IMR-90 (cell line): ENCODE results near the gene ADGRG7. TPM values are rescaled to one million over a fixed set of nuclear protein-coding genes. Genes with fewer than 3 reads are reported as not detected.

Source experiments
- ATAC-seq: fragments of 200-7000 bp; cut with Tn5 transposase; 2 replicates; pipeline ENCODE4 v1.9.1; 2020; ENCODE audit warnings: low read depth, mild to moderate bottlenecking, moderate library complexity
- BruUV-seq: library from RNA; stranded (reverse); fragments of 400-500 nt; replicated peaks from 2 replicates; lab custom pipeline; 2021; lab: Mats Ljungman, UMichigan
- CTCF ChIA-PET: fragments of 300-600 bp; formaldehyde crosslinking; extraction: SDS; loops from one replicate; lab custom pipeline; 2021; ENCODE audit warnings: antibody characterized with exemption; lab: Yijun Ruan, JAX
- POLR2A ChIA-PET: fragments of 300-600 bp; sonication (Branson Sonifier 250); formaldehyde crosslinking; loops from one replicate; lab custom pipeline; 2022; ENCODE audit warnings: antibody characterized with exemption; ENCODE audit not compliant: unreplicated experiment; lab: Charles Lee
- DNase-seq: peaks from one replicate; pipeline ENCODE4 v3.0.0; 2013
- H2AFZ ChIP-seq: replicated peaks from 2 replicates; pipeline ENCODE3; 2013; ENCODE audit warnings: low read length, mild to moderate bottlenecking; ENCODE audit not compliant: poor library complexity
- H2AK5ac ChIP-seq: 2 replicates; pipeline ENCODE4 v1.6.1; 2013; ENCODE audit warnings: low read depth, low read length, inconsistent platforms
- H2AK9ac ChIP-seq: replicated peaks from 2 replicates; pipeline ENCODE3; 2013; ENCODE audit warnings: mild to moderate bottlenecking, low read depth, low read length, moderate library complexity; ENCODE audit not compliant: poor library complexity
- H2BK120ac ChIP-seq: 2 replicates; pipeline ENCODE4 v1.6.1; 2013; ENCODE audit warnings: low read depth, low read length, inconsistent platforms
- H2BK15ac ChIP-seq: 3 replicates; pipeline ENCODE4 v1.6.1; 2013; ENCODE audit warnings: low read depth, low read length, inconsistent platforms
- H2BK20ac ChIP-seq: 2 replicates; pipeline ENCODE4 v1.6.1; 2013; ENCODE audit warnings: low read depth, mild to moderate bottlenecking, inconsistent platforms, low read length, moderate library complexity
- H2BK5ac ChIP-seq: 2 replicates; pipeline ENCODE4 v1.6.1; 2013; ENCODE audit warnings: mild to moderate bottlenecking, low read depth, low read length, inconsistent platforms; ENCODE audit not compliant: poor library complexity, severe bottlenecking
- H3K14ac ChIP-seq: replicated peaks from 2 replicates; pipeline ENCODE4 v1.6.1; 2013; ENCODE audit warnings: low read depth, low read length, inconsistent platforms
- H3K18ac ChIP-seq: 2 replicates; pipeline ENCODE4 v1.6.1; 2013; ENCODE audit warnings: low read depth, low read length, control low read depth
- H3K23ac ChIP-seq: 2 replicates; pipeline ENCODE4 v1.6.1; 2013; ENCODE audit warnings: low read depth, low read length, inconsistent platforms
- H3K27ac ChIP-seq: 2 replicates; pipeline ENCODE4 v1.5.1; 2013; ENCODE audit warnings: mild to moderate bottlenecking, control low read depth, low read length; ENCODE audit not compliant: insufficient read depth
- H3K27me3 ChIP-seq: 2 replicates; pipeline ENCODE4 v1.6.1; 2013; ENCODE audit warnings: low read length; ENCODE audit not compliant: control insufficient read depth, insufficient read depth
- H3K36me3 ChIP-seq: 2 replicates; pipeline ENCODE4 v1.6.1; 2013; ENCODE audit warnings: low read length, mixed read lengths; ENCODE audit not compliant: control insufficient read depth, insufficient read depth
- H3K4ac ChIP-seq: 2 replicates; pipeline ENCODE4 v1.6.1; 2013; ENCODE audit warnings: low read depth, low read length, inconsistent platforms
- H3K4me1 ChIP-seq: 2 replicates; pipeline ENCODE4 v1.6.1; 2013; ENCODE audit warnings: low read length, mixed read lengths; ENCODE audit not compliant: control insufficient read depth, insufficient read depth
- H3K4me2 ChIP-seq: 2 replicates; pipeline ENCODE4 v1.6.1; 2013; ENCODE audit warnings: low read depth, mild to moderate bottlenecking, control low read depth, low read length, moderate library complexity
- H3K4me3 ChIP-seq: 2 replicates; pipeline ENCODE4 v1.5.1; 2013; ENCODE audit warnings: low read depth, mild to moderate bottlenecking, control low read depth, low read length, moderate library complexity; ENCODE audit not compliant: insufficient read depth
- H3K56ac ChIP-seq: 2 replicates; pipeline ENCODE4 v1.6.1; 2013; ENCODE audit warnings: low read length, inconsistent platforms; ENCODE audit not compliant: insufficient read depth; ENCODE audit errors: extremely low read depth
- H3K79me1 ChIP-seq, 2 experiments: 2 replicates each; pipeline ENCODE4 v1.6.1; 2013; ENCODE audit warnings: low read length in 2 of 2, inconsistent platforms in 1 of 2, low read depth in 1 of 2
- H3K9ac ChIP-seq: 2 replicates; pipeline ENCODE4 v1.6.1; 2013; ENCODE audit warnings: low read depth, low read length, control low read depth
- H3K9me1 ChIP-seq: 2 replicates; pipeline ENCODE4 v1.6.1; 2013; ENCODE audit warnings: low read length, inconsistent platforms; ENCODE audit not compliant: insufficient read depth
- H3K9me3 ChIP-seq: 2 replicates; pipeline ENCODE4 v1.6.1; 2013; ENCODE audit warnings: low read length; ENCODE audit not compliant: control insufficient read depth, insufficient read depth
- H4K20me1 ChIP-seq: 2 replicates; pipeline ENCODE4 v1.6.1; 2013; ENCODE audit warnings: low read length, inconsistent platforms; ENCODE audit not compliant: insufficient read depth
- H4K5ac ChIP-seq: 2 replicates; pipeline ENCODE4 v1.6.1; 2013; ENCODE audit warnings: mild to moderate bottlenecking, low read depth, low read length, control low read depth
- H4K8ac ChIP-seq, 2 experiments: 2 replicates each; pipeline ENCODE4 v1.6.1; 2013; ENCODE audit warnings: low read depth in 2 of 2, low read length in 2 of 2, control low read depth in 1 of 2, inconsistent platforms in 1 of 2
- H4K91ac ChIP-seq: 2 replicates; pipeline ENCODE4 v1.6.1; 2013; ENCODE audit warnings: low read depth, low read length, inconsistent platforms; ENCODE audit not compliant: insufficient read depth
- CEBPB ChIP-seq: IDR thresholded peaks from 2 replicates; pipeline ENCODE4 v1.6.1; 2012; ENCODE audit warnings: low read depth, low read length, improper control_type of control experiment
- ELK1 ChIP-seq: fragments of 150-350 bp; IDR thresholded peaks from 2 replicates; pipeline ENCODE4 v1.6.1; 2016; ENCODE audit warnings: low read depth, mild to moderate bottlenecking, low read length, moderate library complexity, borderline replicate concordance
- MAZ ChIP-seq: IDR thresholded peaks from 2 replicates; pipeline ENCODE4 v1.6.1; 2012; ENCODE audit warnings: low read depth, mild to moderate bottlenecking, low read length, improper control_type of control experiment, moderate library complexity, borderline replicate concordance
- MXI1 ChIP-seq: IDR thresholded peaks from 2 replicates; pipeline ENCODE4 v1.6.1; 2012; ENCODE audit warnings: low read depth, mild to moderate bottlenecking, low read length, moderate library complexity, borderline replicate concordance
- NFE2L2 ChIP-seq: fragments of 150-350 bp; IDR thresholded peaks from 2 replicates; pipeline ENCODE4 v1.6.1; 2016; ENCODE audit warnings: low read depth, mild to moderate bottlenecking, low read length
- POLR2A ChIP-seq: IDR thresholded peaks from 2 replicates; pipeline ENCODE4 v1.6.1; 2012; ENCODE audit warnings: mild to moderate bottlenecking, low read depth, low read length
- RAD21 ChIP-seq: IDR thresholded peaks from 2 replicates; pipeline ENCODE4 v1.6.1; 2012; ENCODE audit warnings: low read length, improper control_type of control experiment
- RCOR1 ChIP-seq: IDR thresholded peaks from 2 replicates; pipeline ENCODE4 v1.6.1; 2012; ENCODE audit warnings: mild to moderate bottlenecking, low read length, improper control_type of control experiment; ENCODE audit not compliant: insufficient replicate concordance
- RFX5 ChIP-seq: IDR thresholded peaks from 2 replicates; pipeline ENCODE4 v1.8.0; 2012; ENCODE audit warnings: low read depth, mild to moderate bottlenecking, low read length, moderate library complexity
- SMC3 ChIP-seq: fragments of 150-350 bp; IDR thresholded peaks from 2 replicates; pipeline ENCODE4 v1.6.1; 2016; ENCODE audit warnings: low read depth, mild to moderate bottlenecking, antibody characterized with exemption, low read length, moderate library complexity
- USF2 ChIP-seq: fragments of 150-350 bp; IDR thresholded peaks from 2 replicates; pipeline ENCODE4 v1.6.1; 2017; ENCODE audit warnings: mild to moderate bottlenecking, antibody characterized with exemption, low read length, low read depth
- WGBS, 2 experiments: methylation state at CpG; one replicate each; pipeline versions ENCODE4 v1.1.5 to v1.1.7; 2013; ENCODE audit warnings: missing lambda C conversion rate in 2 of 2; ENCODE audit not compliant: insufficient read length in 1 of 2; ENCODE audit errors: extremely low coverage in 2 of 2; 5-methylcytosine and 5-hydroxymethylcytosine counted together
- dilution Hi-C: fragments of 300-500 bp; cut with HindIII; formaldehyde crosslinking; loops from one replicate; pipeline ENCODE4 v1.14.3; 2018; ENCODE audit warnings: low sequenced_read_pairs; ENCODE audit not compliant: unreplicated experiment
- in situ Hi-C: fragments of 300-500 bp; cut with MboI; formaldehyde crosslinking; loops from 3 replicates; pipeline ENCODE4 v1.14.3; 2019; ENCODE audit warnings: low sequenced_read_pairs, inconsistent platforms, mixed read lengths
- intact Hi-C: fragments of 100-400 bp; cut with micrococcal nuclease; formaldehyde crosslinking; loops from 2 replicates; pipeline ENCODE4 v1.10.0; 2022
- polyA plus RNA-seq, 3 experiments: library from polyadenylated mRNA; depleted of rRNA; stranded (reverse); fragments of >200 nt; gene quantifications; 2 replicates each; pipeline ENCODE4 v1.2.3, GENCODE V29; 2012; ENCODE audit warnings: low replicate concordance in 1 of 3
- total RNA-seq: library from RNA; depleted of rRNA; stranded (reverse); fragments of >200 nt; gene quantifications from 2 replicates; pipeline ENCODE4 v1.2.3, GENCODE V29; 2012

ADGRG7 gene
- total and polyA plus RNA-seq, 2 of the 4 experiments (the other 2 are of a cell fraction), result not detected

GRCh38 chr3:100577382-100578008 is 31.9 kb upstream of the ADGRG7 start:
- Histone ChIP-seq H2AK9ac (no peak overlapping the region), H3K27ac (no peak overlapping the region), H3K14ac (no peak overlapping the region), H3K9me3 (no peaks in the 10 kb centered on the region), H3K4me1 (peaks cover 2% of the 10 kb centered on the region; the same call in 1 of the 2 replicates), H3K4me3 (no peak overlapping the region), H4K91ac (no peak overlapping the region), H3K9me1 (peaks cover 6% of the 10 kb centered on the region), H3K18ac (no peak overlapping the region), H4K5ac (no peak overlapping the region), H2BK5ac (no peak overlapping the region), H3K36me3 (peaks cover 2% of the 10 kb centered on the region; the same call in 1 of the 2 replicates), H3K4ac (no peak overlapping the region), H3K23ac (no peak overlapping the region), H3K4me2 (no peak overlapping the region), H3K56ac (no peak overlapping the region), H2AFZ (no peak overlapping the region), H2BK15ac (no peak overlapping the region), H2AK5ac (no peak overlapping the region), H3K79me1 (no peaks in the 10 kb centered on the region), H4K20me1 (no peaks in the 10 kb centered on the region), H3K27me3 (no peaks in the 10 kb centered on the region), H2BK120ac (no peak overlapping the region), H2BK20ac (0 out of 2 replicates have a peak overlapping the region, but pooled peaks have one; percentile 25), H4K8ac (no peak overlapping the region), H3K9ac (no peak overlapping the region)
- WGBS, 2 experiments, result no CpG with 5 or more reads among the region's 1 CpG
- intact Hi-C loops, result no loop called here
- DNase-seq, result no peak
- CTCF ChIA-PET, result interaction anchor here (0.9 kb wide), 1 partner anchor 16 kb away, joined by 15 read pairs; no protein-coding TSS in a partner anchor
- dilution Hi-C loops, result no loop called here
- BruUV-seq, result no TSS peak
- no peak for TF ChIP-seq CEBPB
- TF ChIP-seq RFX5, result no peak
- TF ChIP-seq MXI1, result no peak
- no peak for TF ChIP-seq RCOR1
- no peak for TF ChIP-seq SMC3
- TF ChIP-seq NFE2L2, result no peak
- no peak for TF ChIP-seq POLR2A
- TF ChIP-seq ELK1, result no peak
- TF ChIP-seq USF2, result no peak
- TF ChIP-seq MAZ, result no peak
- TF ChIP-seq RAD21, result no peak
- ATAC-seq, result no peak
- in situ Hi-C loops, result no loop called here
- POLR2A ChIA-PET, result interaction anchor here (0.6 kb wide), 1 partner anchor 219 kb away, joined by 3 read pairs; no protein-coding TSS in a partner anchor
